ENCODE results near the gene SLCO3A1. TPM values are rescaled to one million over a fixed set of nuclear protein-coding genes. Genes with fewer than 3 reads are reported as not detected.

Gene SLCO3A1
- total and polyA plus RNA-seq, 2 of the 8 experiments (the other 6 are each of a cell fraction or from before 2014, with no cell fraction given), result 15.1 to 20.4 TPM

GRCh38 chr15:91882858-91883586, 29.5 kb downstream of the SLCO3A1 start:
- H2BK5ac ChIP-seq (ENCODE audit: low read depth, low read length), result no peak overlapping the region
- CTCF ChIA-PET (ENCODE audit: partially characterized antibody), result interaction anchor here (0.9 to 2.5 kb wide), 6 partner anchors 12 to 196 kb away, joined by 3 to 8 read pairs (median 4); no protein-coding TSS in a partner anchor
- peaks cover 3% of the 10 kb centered on the region; the same call in 1 of the 2 replicates for H3K79me1 ChIP-seq (ENCODE audit: low read depth, low read length)
- H4K5ac ChIP-seq (ENCODE audit: insufficient read length, low read depth, low read length), result no peak overlapping the region
- POLR2A ChIA-PET (ENCODE audit: partially characterized antibody), result no interaction called here
- H3K27ac ChIP-seq (ENCODE audit: low read depth, low read length), result no peak overlapping the region
- no peak overlapping the region for H3K4ac ChIP-seq (replicated peaks; ENCODE audit: insufficient read length, low read depth, low read length)
- no peak overlapping the region for H2BK120ac ChIP-seq (replicated peaks; ENCODE audit: low read depth, low read length)
- 84% methylated on average over 8 of the region's 8 CpGs; no CpG with 5 or more reads in 1 of the 2 experiments for WGBS, 2 experiments (ENCODE audit: extremely low coverage in 1 of 2, insufficient coverage in 1 of 2, insufficient read length in 1 of 2, insufficient replicate concordance in 2 of 2, low coverage in 1 of 2, low lambda C conversion rate in 2 of 2, missing lambda C conversion rate in 1 of 2)
- H2AK5ac ChIP-seq (ENCODE audit: low read depth, low read length), result no peak overlapping the region
- 0 out of 4 replicates have a peak, but pooled peaks cover 0 to 3% of the 10 kb centered on the region in 2 experiments for H3K79me2 ChIP-seq (ENCODE audit: control insufficient read depth in 1 of 2, insufficient read depth in 2 of 2, low read length in 2 of 2)
- FAIRE-seq (no peak), DNase-seq (ENCODE audit: low read depth in 1 of 2, low spot score in 2 of 2) (peak in 1 of 2 experiments; percentile 36)
- peak overlapping the region; percentile 42; the same call in 1 of the 2 replicates for H2BK12ac ChIP-seq (ENCODE audit: low read depth, low read length)
- H3K36me3 ChIP-seq (ENCODE audit: control insufficient read depth in 2 of 4, insufficient read depth in 4 of 4, low read length in 3 of 4), result no peaks in the 10 kb centered on the region
- peaks cover 3 to 19% (median 12%) of the 10 kb centered on the region in 4 experiments; a peak in 6 of 7 replicates for H3K4me1 ChIP-seq (replicated peaks in 1 of 4; ENCODE audit: control insufficient read depth in 3 of 4, insufficient read depth in 4 of 4, low read length in 3 of 4)
- H3K14ac ChIP-seq (ENCODE audit: insufficient read length), result no peak overlapping the region
- no peaks in the 10 kb centered on the region for H3K23me2 ChIP-seq (ENCODE audit: low read depth, low read length)
- H3K56ac ChIP-seq (replicated peaks; ENCODE audit: insufficient read length, low read depth, low read length), result no peak overlapping the region
- no peak overlapping the region; a peak in 1 of 8 replicates for H3K4me3 ChIP-seq (ENCODE audit: extremely low read depth in 1 of 4, insufficient read depth in 2 of 4, low read depth in 3 of 4, low read length in 4 of 4)
- H4K91ac ChIP-seq (replicated peaks; ENCODE audit: insufficient read length, low read length), result no peak overlapping the region
- H3K27me3 ChIP-seq (replicated peaks in 1 of 4; ENCODE audit: control insufficient read depth in 3 of 4, extremely low read depth in 1 of 4, insufficient read depth in 3 of 4, low read length in 3 of 4), result no peaks in the 10 kb centered on the region
- no peak overlapping the region; a peak in 1 of 4 replicates for H3K4me2 ChIP-seq (ENCODE audit: insufficient read depth in 1 of 2, low read depth in 2 of 2, low read length in 2 of 2)
- H4K20me1 ChIP-seq (replicated peaks in 1 of 2; ENCODE audit: control insufficient read depth in 1 of 2, insufficient read depth in 2 of 2, low read length in 2 of 2), result peaks cover 0 to 3% of the 10 kb centered on the region in 2 experiments
- H2BK20ac ChIP-seq (ENCODE audit: low read length), result no peak overlapping the region
- H3K23ac ChIP-seq (ENCODE audit: insufficient read length), result no peak overlapping the region
- no peak overlapping the region; the same call in 1 of the 2 replicates for H3K18ac ChIP-seq (ENCODE audit: extremely low read depth, low read length)
- H3K9ac ChIP-seq (replicated peaks in 1 of 4; ENCODE audit: extremely low read depth in 1 of 4, low read depth in 3 of 4, low read length in 3 of 4), result no peak overlapping the region
- H3K9me3 ChIP-seq (ENCODE audit: insufficient read depth in 2 of 2, low read depth in 1 of 2, low read length in 1 of 2), result no peaks in the 10 kb centered on the region
- no peak overlapping the region for H2AFZ ChIP-seq (ENCODE audit: low read length)
- H4K8ac ChIP-seq (ENCODE audit: extremely low read depth, insufficient read depth, low read length), result no peak overlapping the region
- H2BK15ac ChIP-seq (ENCODE audit: low read length), result no peak overlapping the region
- TF ChIP-seq BCL11A (IDR thresholded peaks at IDR 0.05; ENCODE audit: low read depth in 2 of 2, low read length in 2 of 2) (no peak), POLR2A (IDR thresholded peaks at IDR 0.05; ENCODE audit: control extremely low read depth in 1 of 2, low read depth in 2 of 2, low read length in 2 of 2) (no peak), JUN (IDR thresholded peaks at IDR 0.05; ENCODE audit: low read depth, low read length) (no peak), EGR1 (IDR thresholded peaks at IDR 0.05; ENCODE audit: borderline replicate concordance, low read depth, low read length) (no peak), TCF12 (IDR thresholded peaks at IDR 0.05; ENCODE audit: low read depth, low read length) (no peak), SP4 (IDR thresholded peaks at IDR 0.05; ENCODE audit: low read length) (no peak), POU5F1 (IDR thresholded peaks at IDR 0.05; ENCODE audit: low read depth, low read length) (no peak)
